Adipose tissue (tissue), 3 donors: Measurements from ENCODE around the gene NFAT5. TPM values are rescaled to one million over a fixed set of nuclear protein-coding genes. Genes with fewer than 3 reads are reported as not detected.

Experiments
- H3K27ac ChIP-seq: one replicate; pipeline ENCODE4 v1.5.1; 2013; ENCODE audit warnings: low read depth, low read length
- WGBS, 3 donors: extraction: QIAGEN DNeasy Blood & Tissue Kit; methylation state at CpG; one replicate each; pipeline ENCODE4 v1.1.7; 2013; 5-methylcytosine and 5-hydroxymethylcytosine counted together
- polyA plus RNA-seq, 3 donors: library from polyadenylated mRNA; stranded (reverse); fragments of 200-250 nt; gene quantifications; one replicate each; pipeline ENCODE4 v1.2.3, GENCODE V29; 2013
- donor health status: healthy with polysubstance abuse.
- donor health status: Bipolar disorder and iron deficiency.
- donor health status: healthy.

The NFAT5 gene
- polyA plus RNA-seq, 3 donors, result 1.8 to 5.8 (median 4.9) TPM

- no peak overlapping the region for H3K27ac ChIP-seq
- WGBS, 3 donors, result 81 to 97% (median 97%) methylated on average over 2 of the region's 2 CpGs
These were observed 122.8 kb downstream of the NFAT5 start for GRCh38 chr16:69688589-69688988.

- WGBS, 3 donors, result 82 to 85% (median 84%) methylated on average over 4 of the region's 4 CpGs
- H3K27ac ChIP-seq, result no peak overlapping the region
These were observed 126.5 kb downstream of the NFAT5 start for GRCh38 chr16:69691980-69692911.

- 95 to 98% (median 98%) methylated on average over 2 of the region's 2 CpGs for WGBS, 3 donors
- no peak overlapping the region for H3K27ac ChIP-seq
These were observed 128.2 kb downstream of the NFAT5 start for GRCh38 chr16:69693916-69694315.

GRCh38 chr16:69698404-69698803 is 132.6 kb downstream of the NFAT5 start:
- 87 to 92% (median 89%) methylated on average over 3 of the region's 3 CpGs for WGBS, 3 donors
- no peak overlapping the region for H3K27ac ChIP-seq

GRCh38 chr16:69699915-69700314 is 134.1 kb downstream of the NFAT5 start:
- WGBS, 3 donors, result 92 to 100% (median 97%) methylated on average over 1 of the region's 1 CpG
- no peak overlapping the region for H3K27ac ChIP-seq

- no peak overlapping the region for H3K27ac ChIP-seq
These were observed 135.7 kb downstream of the NFAT5 start for GRCh38 chr16:69701452-69701851.

GRCh38 chr16:69701866-69702265 is 136.1 kb downstream of the NFAT5 start:
- WGBS, 3 donors, result 52 to 79% (median 78%) methylated on average over 2 of the region's 2 CpGs
- no peak overlapping the region for H3K27ac ChIP-seq

- 76 to 88% (median 81%) methylated on average over 2 of the region's 2 CpGs for whole genome bisulfite sequencing, 3 donors
These were observed 137.9 kb downstream of the NFAT5 start for GRCh38 chr16:69703638-69704037.

GRCh38 chr16:69706256-69706974 is 140.6 kb downstream of the NFAT5 start:
- 55 to 85% (median 83%) methylated on average over 1 of the region's 1 CpG for WGBS, 3 donors
- H3K27ac ChIP-seq, result no peak overlapping the region

More at GRCh38 chr16:69703638-69704037, 137.9 kb downstream of the NFAT5 start:
- no peak overlapping the region for H3K27ac ChIP-seq

GRCh38 chr16:69706975-69707340 is 141.2 kb downstream of the NFAT5 start:
- WGBS, 3 donors, result 82 to 91% (median 90%) methylated on average over 2 of the region's 2 CpGs
- no peak overlapping the region for H3K27ac ChIP-seq

- WGBS, 3 donors, result 88 to 94% (median 90%) methylated on average over 10 of the region's 10 CpGs
- H3K27ac ChIP-seq, result no peak overlapping the region
These were observed 142.3 kb downstream of the NFAT5 start for GRCh38 chr16:69707920-69708683.

GRCh38 chr16:69709456-69710084 is 143.8 kb downstream of the NFAT5 start:
- H3K27ac ChIP-seq, result no peak overlapping the region
- 29 to 40% (median 36%) methylated on average over 5 of the region's 5 CpGs for WGBS, 3 donors

- WGBS, 3 donors, result 56 to 75% (median 58%) methylated on average over 12 of the region's 12 CpGs
- H3K27ac ChIP-seq, result no peak overlapping the region
These were observed 145.5 kb downstream of the NFAT5 start for GRCh38 chr16:69711115-69711740.

- H3K27ac ChIP-seq, result no peak overlapping the region
- 52 to 92% (median 83%) methylated on average over 4 of the region's 4 CpGs for WGBS, 3 donors
These were observed 146.5 kb downstream of the NFAT5 start for GRCh38 chr16:69712277-69712676.

- H3K27ac ChIP-seq, result no peak overlapping the region
- 83 to 89% (median 89%) methylated on average over 9 of the region's 9 CpGs for WGBS, 3 donors
These were observed 147.3 kb downstream of the NFAT5 start for GRCh38 chr16:69712914-69713581.

- no peak overlapping the region for H3K27ac ChIP-seq
- WGBS, 3 donors, result 85 to 94% (median 86%) methylated on average over 6 of the region's 6 CpGs
These were observed 151.3 kb downstream of the NFAT5 start for GRCh38 chr16:69717066-69717465.

- no peak overlapping the region for H3K27ac ChIP-seq
- 77 to 83% (median 82%) methylated on average over 10 of the region's 10 CpGs for WGBS, 3 donors
These were observed 152.5 kb downstream of the NFAT5 start for GRCh38 chr16:69718111-69718764.
